SIG-M5 treated with dmso at 0.1 percent for 504 hours (cell line): ENCODE results near the gene DSCAML1.
A peak's percentile ranks its signal among the peaks of the same experiment; 100 is the strongest.

Experiments used
- DNase-seq: peaks from one replicate; lab custom pipeline; 2025; ENCODE audit not compliant: unreplicated experiment; lab: John Stamatoyannopoulos, UW

Gene DSCAML1

DNA sequence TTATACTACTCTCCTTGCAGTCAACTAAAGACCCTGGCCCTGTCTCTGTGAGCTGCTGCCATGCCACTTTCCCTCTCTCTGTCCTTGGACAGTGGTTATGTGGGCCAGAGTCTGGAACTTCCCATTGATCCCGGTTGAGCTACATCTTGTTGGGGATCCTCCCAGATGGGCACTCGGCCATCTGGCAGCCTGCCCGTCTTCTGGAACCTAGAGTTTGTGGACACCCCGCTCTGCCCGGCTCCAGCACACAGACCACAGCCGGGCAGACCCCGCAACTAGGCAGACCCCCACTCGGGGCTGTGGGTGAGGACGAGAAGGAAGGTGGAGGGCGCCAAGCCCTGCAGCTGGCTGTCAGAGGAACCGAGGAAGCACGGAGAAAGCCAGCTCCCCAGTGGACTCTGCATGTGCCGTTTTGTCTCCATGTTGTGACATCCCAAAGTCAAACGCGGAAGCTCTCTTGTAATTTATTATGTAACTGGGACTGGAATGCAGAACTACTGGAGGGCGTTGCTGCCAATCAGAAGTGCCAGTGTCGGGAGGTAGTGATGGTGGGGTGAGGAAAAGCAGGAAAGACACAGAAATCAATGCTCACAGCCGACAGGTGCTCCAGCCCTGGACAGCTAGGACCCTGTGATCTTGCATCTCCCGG lies 261.7 kb downstream of the DSCAML1 start:
- peak; percentile 70 for DNase-seq

DNA sequence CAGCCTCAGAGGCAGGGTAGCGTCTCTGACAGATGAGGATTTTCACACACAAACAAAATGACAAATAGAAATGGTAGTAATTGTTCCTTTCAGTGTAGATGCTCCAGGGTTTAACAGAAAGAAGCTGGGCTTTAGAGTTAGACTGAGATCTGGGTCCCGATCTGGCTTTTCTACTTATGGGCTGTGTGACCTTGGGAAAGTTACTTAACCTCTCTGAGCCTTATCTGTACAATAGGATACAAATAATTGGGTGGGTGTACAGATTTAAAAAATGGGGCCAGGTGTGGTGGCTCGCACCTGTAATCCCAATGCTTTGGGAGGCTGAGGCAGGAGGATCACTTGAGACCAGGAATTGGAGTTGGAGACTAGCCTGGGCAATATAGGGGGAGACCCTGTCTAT lies 264.4 kb downstream of the DSCAML1 start:
- DNase-seq = no peak

DNA sequence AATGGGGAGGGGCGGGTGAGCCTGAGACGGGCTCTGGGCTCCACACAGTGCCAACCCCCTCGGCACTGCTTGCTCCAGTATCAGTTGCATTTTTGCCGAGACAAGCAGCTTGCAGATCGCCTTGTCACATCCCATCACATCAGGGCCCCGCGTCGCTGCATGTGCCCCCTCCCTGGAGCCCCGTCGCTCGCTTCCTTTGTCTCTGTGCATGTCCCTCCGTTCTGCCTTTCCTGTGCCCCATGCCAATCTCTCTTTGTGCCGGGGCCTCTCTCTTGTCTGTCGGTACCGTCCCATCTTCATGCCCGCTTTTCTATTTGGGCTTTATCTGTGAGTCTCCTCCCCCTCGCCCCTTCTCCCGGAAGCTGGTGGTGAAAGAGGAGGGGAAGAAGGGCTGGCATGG lies 267.2 kb downstream of the DSCAML1 start:
- no peak for DNase-seq

DNA sequence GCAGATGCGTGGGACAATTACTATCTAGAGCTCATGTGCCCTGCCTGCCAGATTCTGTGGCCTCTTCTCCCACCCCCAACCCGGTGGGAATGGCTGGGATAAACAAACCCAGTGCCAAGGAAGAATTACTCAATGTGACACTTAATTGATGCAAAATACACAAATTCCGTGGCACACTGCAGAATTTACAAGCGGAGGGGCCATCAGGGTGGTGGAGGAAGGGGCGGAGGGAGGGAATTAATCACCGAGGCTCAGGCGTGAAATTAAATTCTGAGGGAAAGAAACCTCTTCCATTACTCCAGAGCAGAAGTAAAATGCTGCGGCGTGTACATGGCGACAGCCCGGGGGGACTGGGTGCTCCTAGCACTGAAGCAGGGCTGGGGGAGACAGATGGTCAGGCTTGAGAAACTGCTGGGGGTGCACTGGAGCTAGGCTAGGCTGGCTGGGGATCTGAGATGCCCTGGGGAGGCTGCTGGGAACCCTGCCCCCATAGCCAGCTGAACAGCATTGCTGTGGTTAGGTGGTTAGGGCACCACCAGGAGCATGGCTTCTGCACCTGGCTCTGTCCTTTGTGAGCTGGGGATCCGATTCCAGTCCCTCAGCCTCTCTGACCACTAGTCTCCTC lies 268.8 kb downstream of the DSCAML1 start:
- DNase-seq = no peak

DNA sequence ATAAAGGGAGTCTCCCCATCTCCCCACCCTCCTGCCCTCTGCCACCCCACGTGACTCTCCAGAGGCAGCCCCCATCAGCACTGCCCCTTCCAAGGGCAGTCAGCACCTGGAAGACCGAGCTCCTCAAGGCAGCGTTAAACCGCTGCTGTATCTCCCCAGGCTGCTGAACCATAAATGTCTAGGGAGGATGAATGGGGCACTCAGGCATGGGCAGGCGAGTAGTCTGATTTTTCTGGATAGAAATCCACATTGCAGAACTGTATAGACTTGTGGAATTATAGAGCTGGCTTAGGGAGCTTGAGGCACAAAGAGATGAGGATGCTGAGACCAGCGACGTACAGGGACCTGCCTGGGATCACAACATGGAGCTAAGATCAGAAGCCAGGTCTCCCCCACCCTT lies 269.7 kb downstream of the DSCAML1 start:
- no peak for DNase-seq

DNA sequence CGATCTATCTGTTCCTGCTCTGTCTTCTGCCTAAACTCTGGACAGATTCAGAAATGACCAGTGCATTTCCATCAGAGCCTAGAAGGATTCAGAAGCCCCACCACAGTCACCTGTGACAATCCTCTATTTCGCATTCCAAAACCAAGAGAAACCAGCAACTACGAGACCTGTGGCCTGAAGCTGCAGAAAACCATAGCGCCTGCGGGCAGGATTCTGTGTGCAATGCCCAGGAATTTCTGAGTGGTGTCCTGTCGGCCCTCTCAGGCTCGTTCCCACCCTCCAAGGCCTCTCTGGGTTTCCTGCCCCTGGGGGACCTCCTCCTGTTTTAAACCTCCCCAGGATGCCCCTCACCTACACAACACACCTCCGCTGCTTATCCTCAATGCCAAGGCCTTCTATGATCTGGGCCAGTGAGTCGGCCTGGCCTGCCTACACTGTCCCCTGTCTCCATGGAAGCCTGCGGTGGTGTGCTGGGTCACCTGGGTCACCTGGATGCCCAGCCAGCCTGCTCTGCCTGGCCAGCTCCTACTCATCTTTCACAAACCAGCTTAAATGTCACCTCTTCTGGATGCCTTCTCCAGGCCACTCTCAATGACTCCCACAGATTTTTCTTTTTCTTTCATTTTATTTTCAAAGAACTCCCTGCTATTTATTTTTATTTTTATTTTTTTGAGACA lies 271.0 kb downstream of the DSCAML1 start:
- no peak for DNase-seq

DNA sequence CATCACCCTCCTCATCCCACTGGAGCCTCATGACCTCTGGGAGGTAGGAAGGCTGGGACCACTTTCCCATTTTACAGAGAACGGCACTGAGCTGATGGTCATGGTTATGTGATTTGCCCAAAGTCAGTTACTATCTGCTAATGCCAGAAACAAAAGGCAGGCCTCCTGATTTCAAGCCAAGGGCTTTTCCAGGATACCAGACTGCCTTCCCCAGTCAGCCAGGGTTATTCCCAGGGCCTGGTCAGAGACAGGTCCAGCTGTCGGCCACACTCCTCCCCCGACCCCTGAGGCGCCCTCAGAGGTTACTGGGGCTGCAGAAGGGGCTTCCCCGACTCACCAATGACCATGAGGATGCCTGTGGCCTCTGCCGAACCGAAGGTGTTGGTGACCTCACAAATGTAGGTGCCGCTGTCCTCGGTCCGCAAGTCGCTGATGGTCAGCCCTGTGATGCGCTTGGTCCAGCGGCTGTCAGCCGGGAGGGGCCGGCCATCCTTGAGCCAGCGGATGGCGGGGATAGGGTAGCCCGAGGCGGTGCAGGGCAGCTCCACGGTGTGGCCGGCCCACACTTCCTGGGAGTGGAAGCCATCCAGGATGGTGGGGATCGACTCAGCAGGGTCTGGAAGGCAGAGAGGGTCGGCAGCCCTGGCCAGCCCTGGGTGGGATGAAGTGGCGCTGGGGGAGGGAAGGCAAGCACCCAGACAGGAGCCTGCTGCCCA lies 272.4 kb downstream of the DSCAML1 start:
- DNase-seq = no peak

DNA sequence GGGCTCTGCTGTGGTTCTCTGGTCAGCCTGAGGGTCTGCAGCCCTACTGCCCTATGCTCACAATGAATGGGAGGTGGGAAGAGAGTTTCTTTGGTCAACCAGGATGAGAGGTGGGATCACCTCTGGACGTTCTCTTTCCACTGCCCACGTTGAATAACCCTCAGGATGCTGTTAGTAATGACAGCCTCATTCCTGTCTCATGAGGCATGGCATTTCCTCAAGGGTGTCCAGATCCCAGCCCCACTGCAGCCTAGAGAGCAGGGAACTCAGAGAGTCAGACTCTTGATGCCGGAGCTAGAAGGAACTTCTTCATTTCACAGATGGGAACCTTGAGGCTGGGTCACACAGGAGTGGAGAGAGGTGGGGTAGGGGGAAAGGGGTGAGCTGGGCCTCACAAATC lies 273.3 kb downstream of the DSCAML1 start:
- DNase-seq = no peak

DNA sequence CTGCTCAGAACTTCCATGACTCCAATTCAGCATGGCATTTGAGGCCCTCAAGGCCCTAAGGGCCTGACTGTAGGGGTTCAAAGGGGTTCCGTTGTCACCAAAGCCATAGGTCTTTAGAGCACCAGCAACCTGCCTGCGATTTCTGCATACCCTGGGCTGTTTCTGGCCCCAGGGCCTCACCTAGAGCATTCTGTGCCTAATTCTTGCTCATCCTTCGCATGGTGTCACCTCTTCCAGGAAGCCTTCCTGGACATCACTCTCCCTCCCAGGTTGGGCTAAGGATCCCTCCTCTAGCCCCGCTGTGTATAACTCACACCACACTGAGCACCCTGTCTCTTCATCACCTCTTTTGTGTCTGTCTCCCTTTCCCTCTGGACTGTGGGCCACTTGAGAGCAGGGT lies 275.0 kb downstream of the DSCAML1 start:
- DNase-seq = no peak

DNA sequence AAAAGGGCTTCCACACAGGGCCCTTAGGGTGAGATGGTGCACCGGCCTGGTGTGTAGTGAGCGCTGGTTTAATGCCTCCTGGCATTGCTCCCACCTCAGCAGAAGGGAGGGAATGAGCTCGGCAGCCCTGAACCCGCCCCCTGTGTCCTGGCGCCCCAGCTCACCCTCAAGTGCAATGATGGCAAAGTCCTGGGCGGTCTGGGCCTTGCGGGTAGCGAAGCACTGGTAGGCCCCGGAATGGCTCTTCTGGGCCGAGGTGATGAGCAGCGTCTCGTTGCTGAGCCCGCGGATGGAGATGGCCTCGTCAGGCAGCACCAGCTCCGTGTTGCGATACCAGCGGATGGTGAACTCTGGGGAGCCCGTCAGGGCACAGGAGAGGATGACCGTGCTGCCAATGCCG lies 276.1 kb downstream of the DSCAML1 start:
- no peak for DNase-seq

DNA sequence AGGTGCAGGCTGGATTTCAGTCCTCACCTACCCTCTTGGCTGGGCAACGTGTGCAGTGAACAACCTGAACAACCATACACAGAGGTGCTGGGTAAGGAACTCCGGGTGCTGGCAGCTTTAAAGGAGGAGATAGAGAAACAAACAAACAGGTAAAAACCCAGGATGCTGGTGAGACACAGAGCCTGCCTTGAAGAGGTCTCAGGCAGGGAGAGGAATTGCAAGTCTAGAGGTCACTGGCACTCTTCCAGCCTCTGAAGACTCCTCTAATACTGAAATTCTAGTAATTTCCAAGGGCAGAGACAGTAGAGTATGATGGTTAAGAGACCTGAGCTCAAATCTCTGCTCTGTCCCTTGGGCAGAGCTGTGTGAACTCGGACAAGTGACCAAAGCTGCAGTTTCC lies 276.8 kb downstream of the DSCAML1 start:
- DNase-seq = no peak

DNA sequence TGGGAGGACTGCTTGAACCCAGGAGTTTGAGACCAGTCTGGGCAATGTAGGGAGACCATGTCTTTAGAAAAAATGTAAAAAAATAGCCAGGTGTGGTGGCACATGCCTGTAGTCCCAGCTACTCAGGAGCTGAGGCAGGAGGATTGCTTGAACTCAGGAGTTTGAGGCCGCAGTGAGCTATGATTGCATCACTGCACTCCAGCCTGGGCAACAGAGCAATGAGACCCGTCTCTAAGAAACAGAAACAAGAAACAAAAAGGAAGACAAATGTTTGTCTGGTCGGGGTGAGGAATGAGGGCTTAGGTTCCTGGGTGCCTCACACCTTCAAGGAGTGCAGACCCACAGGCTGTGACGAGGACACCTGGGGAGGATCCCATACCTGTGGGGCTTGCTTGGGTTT lies 277.4 kb downstream of the DSCAML1 start:
- no peak for DNase-seq

DNA sequence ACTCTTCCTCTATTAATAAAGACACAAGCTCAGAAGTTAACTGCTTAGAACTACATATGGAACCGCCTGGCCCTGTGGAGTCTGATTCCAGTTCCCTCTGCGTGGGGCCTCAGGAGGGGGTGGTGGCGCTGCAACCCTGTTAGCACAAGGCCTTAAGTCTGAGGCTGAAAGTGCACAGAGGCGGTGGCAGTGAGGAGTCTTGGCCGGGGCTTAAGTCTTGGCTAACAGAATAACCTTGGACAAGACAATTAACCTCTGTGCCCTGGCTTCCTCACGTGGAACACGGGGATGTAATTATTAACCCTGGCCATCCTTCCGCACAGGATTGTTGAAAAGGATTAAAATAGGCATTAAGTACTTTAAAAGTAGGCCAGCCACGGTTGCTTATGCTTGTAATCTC lies 277.8 kb downstream of the DSCAML1 start:
- no peak for DNase-seq

DNA sequence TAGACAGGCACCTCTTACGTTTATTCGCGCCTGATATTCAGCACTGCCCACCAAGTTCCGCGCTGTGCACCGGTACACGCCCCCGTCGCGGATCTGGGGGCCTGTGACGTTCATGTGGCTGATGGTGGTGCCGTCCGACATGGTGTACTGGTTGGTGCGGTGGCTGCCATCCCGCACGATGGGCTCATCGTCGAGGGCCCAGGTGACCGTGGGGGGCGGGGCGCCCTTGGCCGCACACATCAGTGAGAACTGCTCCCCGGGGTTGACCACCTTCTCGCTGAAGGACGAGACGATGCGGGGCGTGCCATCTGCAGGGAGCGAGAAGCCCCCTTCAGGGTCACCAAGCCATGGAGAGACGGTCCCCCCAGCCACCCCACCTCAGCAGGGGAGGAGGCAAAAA lies 278.6 kb downstream of the DSCAML1 start:
- no peak for DNase-seq

DNA sequence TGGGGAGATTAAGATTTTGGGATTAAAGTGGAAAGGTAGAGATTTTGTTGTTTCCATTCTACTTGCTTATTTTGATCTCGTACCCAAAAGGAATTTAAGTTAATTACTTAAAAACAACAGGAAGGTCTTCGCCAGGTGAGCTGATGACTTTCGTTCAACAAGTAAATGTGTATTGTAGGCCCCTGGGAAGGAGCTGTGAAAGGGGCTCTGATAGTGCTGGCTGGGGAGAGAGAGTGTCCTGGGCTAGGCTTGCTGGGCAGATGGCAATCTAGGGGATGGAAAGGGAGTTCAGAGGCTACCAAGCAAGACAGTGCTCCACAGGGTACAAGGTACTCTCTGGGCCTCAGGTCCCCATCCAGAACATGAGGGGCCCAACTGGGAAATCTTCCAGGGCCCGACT lies 279.9 kb downstream of the DSCAML1 start:
- DNase-seq = no peak

DNA sequence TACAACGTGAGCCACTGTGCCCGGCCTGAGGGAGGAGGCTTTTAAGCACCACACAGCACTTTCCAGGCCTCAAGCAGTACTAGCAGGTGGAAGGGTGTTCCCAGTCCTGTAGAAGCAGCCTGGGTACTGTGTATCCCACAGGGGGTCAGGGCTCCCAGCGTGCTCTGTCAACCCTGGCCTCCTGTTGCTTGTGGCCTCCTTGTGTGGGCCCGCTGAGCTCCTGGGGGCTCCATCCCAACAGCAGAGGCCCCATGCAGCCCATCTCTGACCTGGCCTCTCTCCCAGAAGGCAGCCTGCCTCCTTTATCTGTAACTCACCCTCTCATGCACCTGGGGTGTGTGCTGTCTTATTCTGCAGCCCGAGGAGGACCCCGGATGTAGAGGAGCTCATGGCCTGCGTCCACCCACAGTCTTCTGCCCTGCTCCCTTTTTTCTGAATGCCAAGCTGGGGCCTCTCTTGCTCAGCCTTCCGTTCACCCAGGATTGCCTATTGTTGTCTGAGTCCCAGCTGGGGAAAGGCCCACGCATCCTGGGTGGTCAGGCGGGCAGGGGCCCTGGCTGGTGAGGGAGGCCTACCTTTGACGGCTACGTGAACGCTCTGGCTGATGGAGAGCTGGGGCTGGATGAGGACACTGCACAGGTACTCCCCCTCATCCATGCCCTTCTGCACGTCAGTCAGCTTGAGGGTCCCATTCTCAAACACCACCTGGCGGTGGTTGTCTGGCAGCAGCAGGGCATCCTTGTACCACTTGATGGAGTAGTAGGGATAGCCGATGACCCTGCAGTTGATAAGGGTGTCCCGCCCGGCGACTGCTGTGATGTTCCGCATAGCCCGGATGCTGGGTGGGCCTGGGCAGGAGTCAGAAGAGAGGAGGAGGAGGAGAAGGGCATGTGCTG lies 280.9 kb downstream of the DSCAML1 start:
- no peak for DNase-seq

DNA sequence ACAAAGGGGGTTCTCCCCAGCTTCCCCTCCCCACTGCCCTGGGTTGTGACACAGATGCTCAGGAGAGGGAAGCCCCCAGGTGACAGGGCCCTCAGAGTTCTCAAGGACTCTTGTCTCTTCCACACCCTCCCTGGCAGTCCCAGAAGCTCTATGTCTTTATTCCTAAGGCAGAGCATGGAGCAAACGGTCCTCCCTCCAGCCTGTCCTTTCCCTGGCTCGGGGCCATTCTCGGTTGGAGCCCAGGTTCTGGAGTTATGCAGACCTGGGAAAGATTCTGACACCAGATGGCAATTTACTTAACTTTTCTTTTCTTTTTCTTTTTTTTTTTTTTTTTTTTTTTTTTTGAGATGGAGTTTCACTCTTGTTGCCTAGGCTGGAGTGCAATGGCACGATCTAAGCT lies 282.8 kb downstream of the DSCAML1 start:
- no peak for DNase-seq

DNA sequence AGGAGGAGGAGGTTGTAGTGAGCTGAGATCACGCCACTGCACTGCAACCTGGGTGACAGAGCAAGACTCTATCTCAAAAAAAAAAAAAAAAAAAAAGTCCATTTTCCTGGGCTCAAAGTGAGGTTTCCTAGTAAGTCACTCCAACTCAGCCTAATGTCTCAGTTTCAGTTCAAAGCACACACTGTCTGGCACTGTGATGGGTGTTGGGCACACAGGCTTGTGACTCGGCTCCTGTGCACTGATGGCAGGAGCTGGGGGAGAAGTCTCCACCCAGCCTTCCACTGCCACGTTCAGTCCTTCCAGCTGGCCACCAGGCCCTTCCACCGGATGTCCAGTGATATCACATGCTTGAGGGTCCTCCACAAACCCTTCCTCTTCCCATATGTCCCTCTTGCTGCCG lies 283.4 kb downstream of the DSCAML1 start:
- no peak for DNase-seq

DNA sequence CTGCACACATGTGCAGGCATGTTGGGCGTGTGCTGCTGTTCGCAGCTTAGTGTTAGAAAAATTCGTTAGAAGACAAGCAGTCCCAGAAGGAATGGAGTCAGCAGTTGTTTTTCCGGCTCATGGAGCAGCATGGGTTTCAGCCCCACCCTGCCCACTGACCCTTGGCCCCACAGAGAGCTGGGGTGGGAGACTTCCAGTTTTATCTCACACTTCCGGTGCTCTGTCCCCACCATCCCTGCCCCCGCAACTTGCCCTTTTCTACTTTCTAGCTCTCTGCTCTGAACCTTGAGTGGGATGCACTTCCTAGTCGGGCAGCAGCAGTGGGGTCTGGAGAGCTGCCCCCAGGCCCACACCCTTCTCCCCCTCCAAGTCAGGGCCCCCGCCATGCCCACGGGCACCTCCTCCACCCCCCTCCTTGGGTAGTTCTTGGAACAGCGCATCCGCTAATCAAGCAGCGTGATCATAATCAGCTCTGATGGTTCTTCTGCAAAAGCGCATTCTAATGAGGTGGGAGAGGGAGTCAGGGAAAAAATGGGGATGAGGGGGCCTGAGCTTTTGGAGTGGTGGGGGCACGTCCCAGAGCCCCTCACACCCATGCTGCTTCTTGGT lies 285.0 kb downstream of the DSCAML1 start:
- no peak for DNase-seq

DNA sequence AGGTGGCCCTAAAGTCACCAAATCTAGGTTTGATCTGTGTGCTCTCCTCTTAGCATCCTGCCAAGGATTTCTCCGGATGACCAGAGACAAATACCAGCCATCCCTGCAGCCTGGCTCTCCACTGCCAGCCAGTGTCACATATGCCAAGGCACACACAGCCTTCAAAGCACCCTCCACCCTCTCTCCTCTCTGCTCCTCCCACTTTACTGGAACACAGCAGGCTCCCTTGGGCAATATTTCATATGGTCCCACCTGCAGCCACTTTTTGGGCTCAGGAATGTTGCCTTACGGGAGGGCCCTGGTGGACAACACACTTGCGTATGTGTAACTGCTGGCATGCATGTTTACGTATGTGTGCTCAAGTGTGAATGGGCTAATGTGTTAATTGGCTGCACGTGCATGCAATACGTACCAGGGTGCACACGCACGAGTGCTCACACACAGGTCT lies 285.5 kb downstream of the DSCAML1 start:
- DNase-seq = no peak
